Activated CD8-positive, alpha-beta memory T cell treated with anti-CD3 and anti-CD28 coated beads, Interleukin-2, amount 10 ng/mL, durations not matched to agents 7 days and 5 days (primary cell): ENCODE data around the gene COA5. TPM values are rescaled to one million over a fixed set of nuclear protein-coding genes. Genes with fewer than 3 reads are reported as not detected.

Experiments used
- ATAC-seq: fragments of 150-1000 bp; cut with Tn5 transposase; one replicate; pipeline ENCODE4 v1.10.0; 2021; ENCODE audit warnings: moderate library complexity
- CTCF ChIA-PET: fragments of 350-600 bp; sonication (Branson Sonifier 250); formaldehyde crosslinking; loops from one replicate; lab custom pipeline; 2021; ENCODE audit warnings: antibody characterized with exemption; lab: Charles Lee
- DNase-seq: peaks from one replicate; pipeline ENCODE4 v3.0.0-alpha.2; 2020
- H3K27ac Mint-ChIP-seq: one replicate; pipeline ENCODE4 v1.8.0; 2021; ENCODE audit warnings: mild to moderate bottlenecking, mixed read lengths
- H3K27me3 Mint-ChIP-seq: one replicate; pipeline ENCODE4 v1.8.0; 2021; ENCODE audit warnings: mixed read lengths
- H3K36me3 Mint-ChIP-seq: one replicate; pipeline ENCODE4 v1.8.0; 2021; ENCODE audit warnings: mild to moderate bottlenecking, mixed read lengths
- H3K4me1 Mint-ChIP-seq: one replicate; pipeline ENCODE4 v1.8.0; 2021; ENCODE audit warnings: mixed read lengths
- H3K4me3 Mint-ChIP-seq: one replicate; pipeline ENCODE4 v1.8.0; 2021; ENCODE audit warnings: mild to moderate bottlenecking, moderate library complexity, mixed read lengths
- H3K9me3 Mint-ChIP-seq: one replicate; pipeline ENCODE4 v1.8.0; 2022; ENCODE audit warnings: low read depth, mixed read lengths
- total RNA-seq, 2 experiments: library from RNA; stranded (reverse); gene quantifications; one replicate each; pipeline ENCODE4 v1.2.3, GENCODE V29; 2021

The COA5 gene
- total RNA-seq, 2 experiments from 2014 or later: 22.2 to 26.0 TPM

DNA sequence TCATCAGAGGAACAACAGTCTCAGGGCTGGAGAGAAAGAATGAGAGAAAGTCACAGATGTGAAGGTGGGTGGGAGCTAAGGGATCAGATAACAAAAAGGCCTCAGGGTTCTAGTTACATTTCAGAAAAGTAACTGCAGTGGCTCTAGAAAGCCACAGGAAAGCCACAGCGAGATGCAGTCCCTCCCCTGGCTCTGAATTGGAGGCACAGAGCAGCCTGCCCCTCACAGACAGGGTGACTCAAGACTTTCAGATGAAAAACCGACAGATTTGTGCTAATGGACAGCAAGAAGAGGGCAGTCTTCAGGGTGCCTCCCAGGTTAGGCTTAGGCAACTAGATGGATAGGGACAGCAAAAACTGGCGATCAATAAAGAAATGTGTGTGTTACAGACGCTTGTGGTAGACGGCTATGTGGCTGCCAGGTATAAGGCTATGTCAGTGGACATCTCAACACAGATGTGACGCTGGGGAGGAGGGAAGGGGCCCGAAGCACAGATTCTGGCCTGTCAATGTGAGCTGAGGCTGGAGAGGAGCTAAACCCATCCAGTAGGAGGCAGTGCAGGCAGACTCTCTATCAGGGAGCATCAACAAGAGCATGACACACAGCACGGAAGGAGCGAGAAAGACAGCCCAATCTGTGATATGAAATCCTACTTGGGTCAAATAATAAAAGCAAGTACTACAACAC, 26.2 kb upstream of the COA5 start:
- CTCF ChIA-PET: interaction anchor here (0.7 to 2.1 kb wide), 17 partner anchors 10 to 222 kb away, joined by 3 to 16 read pairs (median 4); partner anchors contain the start of genes COA5 and UNC50
- ATAC-seq (peak; percentile 79), DNase-seq (peak; percentile 89)
- Mint-ChIP-seq H3K4me1 (peaks cover 40% of the 10 kb centered on the region), H3K27me3 (no peaks in the 10 kb centered on the region), H3K27ac (peak overlapping the region; percentile 95), H3K9me3 (no peaks in the 10 kb centered on the region), H3K36me3 (peaks cover 52% of the 10 kb centered on the region), H3K4me3 (peak overlapping the region; percentile 58)

DNA sequence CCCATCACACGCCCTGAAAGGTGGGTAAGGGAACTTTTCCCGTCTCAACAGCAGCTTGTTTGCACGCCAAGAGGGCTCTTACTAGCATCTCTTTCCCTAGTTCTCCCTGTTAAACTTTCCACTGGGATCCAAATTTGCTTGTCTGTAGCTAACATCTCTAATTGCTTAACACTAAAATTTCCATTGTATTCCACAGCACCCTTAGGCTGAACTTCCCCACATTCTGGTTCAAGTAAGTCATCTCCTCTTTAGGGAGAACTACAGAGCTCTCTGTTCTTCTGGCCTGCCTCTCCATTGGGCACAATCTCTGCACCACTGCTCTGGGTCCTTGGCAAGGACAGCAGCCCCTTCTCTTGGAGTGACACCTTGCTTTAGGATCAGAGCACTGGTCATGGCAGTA, 24.0 kb upstream of the COA5 start:
- CTCF ChIA-PET: interaction anchor here (1.2 kb wide), 1 partner anchor 11 kb away, joined by 4 read pairs; no protein-coding TSS in a partner anchor
- Mint-ChIP-seq H3K9me3 (no peaks in the 10 kb centered on the region), H3K27ac (peak overlapping the region; percentile 37), H3K36me3 (peaks cover 55% of the 10 kb centered on the region), H3K27me3 (no peaks in the 10 kb centered on the region), H3K4me3 (no peak overlapping the region), H3K4me1 (peaks cover 28% of the 10 kb centered on the region)
- DNase-seq (no peak), ATAC-seq (no peak)

DNA sequence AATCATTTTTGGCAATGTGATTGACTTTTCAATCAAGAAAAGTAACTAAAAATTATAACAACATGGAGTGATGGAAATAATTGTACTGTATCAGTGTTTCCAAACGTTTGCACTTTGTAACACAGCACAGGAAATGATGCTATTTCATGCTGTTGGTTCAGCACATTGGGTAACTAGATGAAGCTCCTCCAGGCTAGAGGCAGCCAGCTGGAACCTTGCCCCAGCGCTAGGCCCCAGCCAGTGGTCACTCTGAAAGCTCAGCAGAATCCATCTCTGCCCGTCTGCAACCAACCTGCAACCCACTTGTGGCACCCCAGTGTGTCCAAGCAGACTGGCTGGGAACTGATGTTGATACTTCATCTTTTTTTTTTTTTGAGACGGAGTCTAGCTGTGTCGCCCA, 15.3 kb upstream of the COA5 start:
- Mint-ChIP-seq H3K4me3 (no peak overlapping the region), H3K4me1 (peaks cover 39% of the 10 kb centered on the region), H3K36me3 (peaks cover 47% of the 10 kb centered on the region), H3K27me3 (no peaks in the 10 kb centered on the region), H3K9me3 (no peaks in the 10 kb centered on the region), H3K27ac (peak overlapping the region; percentile 15)
- CTCF ChIA-PET: interaction anchor here (3.6 kb wide), 1 partner anchor 11 kb away, joined by 15 read pairs; no protein-coding TSS in a partner anchor
- ATAC-seq (peak; percentile 36), DNase-seq (no peak)

DNA sequence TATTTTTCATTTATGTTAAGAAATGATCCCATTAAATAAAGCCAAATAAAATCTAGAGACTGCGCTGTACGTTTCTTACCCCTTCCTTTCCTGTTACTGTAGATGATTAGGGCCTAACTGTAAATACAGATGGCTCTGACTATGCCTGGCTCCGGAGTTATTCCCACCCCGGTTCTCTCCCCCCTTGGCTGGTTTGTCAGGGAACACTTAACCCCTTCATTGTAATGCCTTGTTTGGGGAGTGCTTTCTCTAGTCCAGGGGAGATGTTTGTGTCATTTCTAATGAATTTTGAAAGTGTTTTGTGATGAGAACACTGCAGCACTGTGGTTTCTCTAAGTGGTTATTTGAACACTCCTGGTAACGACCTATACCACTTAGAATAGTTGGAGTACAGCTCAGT, 8.8 kb upstream of the COA5 start:
- Mint-ChIP-seq H3K27me3 (no peaks in the 10 kb centered on the region), H3K4me1 (peaks cover 47% of the 10 kb centered on the region), H3K27ac (peak overlapping the region; percentile 67), H3K4me3 (no peak overlapping the region), H3K36me3 (peaks cover 61% of the 10 kb centered on the region), H3K9me3 (no peaks in the 10 kb centered on the region)
- ATAC-seq: no peak
- CTCF ChIA-PET: interaction anchor here (0.8 to 1.7 kb wide), 4 partner anchors 16 to 32 kb away, joined by 3 to 5 read pairs (median 3); no protein-coding TSS in a partner anchor
- no peak for DNase-seq

DNA sequence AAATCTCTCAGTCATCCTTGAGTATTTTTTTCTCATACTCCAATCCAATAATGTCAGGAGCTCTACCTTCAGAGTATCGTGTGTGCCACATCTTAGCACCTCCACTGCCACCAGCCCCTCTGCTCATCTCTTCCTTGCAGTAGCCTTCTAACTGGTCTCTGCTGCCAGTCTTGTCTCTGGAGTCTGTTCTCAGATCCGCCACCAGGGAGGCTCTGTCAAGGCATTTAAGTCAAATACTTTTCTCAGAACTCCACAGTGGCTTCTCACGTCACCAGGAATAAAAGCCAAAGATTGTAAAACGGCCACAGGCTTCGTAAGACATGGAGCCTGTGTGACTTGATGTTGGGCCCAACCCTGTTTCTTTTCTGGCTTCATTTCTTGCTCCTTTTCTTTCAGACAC, 7.2 kb upstream of the COA5 start:
- Mint-ChIP-seq H3K9me3 (no peaks in the 10 kb centered on the region), H3K36me3 (peaks cover 64% of the 10 kb centered on the region), H3K27me3 (no peaks in the 10 kb centered on the region), H3K27ac (no peak overlapping the region), H3K4me3 (no peak overlapping the region), H3K4me1 (peaks cover 47% of the 10 kb centered on the region)
- DNase-seq (no peak), ATAC-seq (no peak)
- CTCF ChIA-PET: no interaction called here

DNA sequence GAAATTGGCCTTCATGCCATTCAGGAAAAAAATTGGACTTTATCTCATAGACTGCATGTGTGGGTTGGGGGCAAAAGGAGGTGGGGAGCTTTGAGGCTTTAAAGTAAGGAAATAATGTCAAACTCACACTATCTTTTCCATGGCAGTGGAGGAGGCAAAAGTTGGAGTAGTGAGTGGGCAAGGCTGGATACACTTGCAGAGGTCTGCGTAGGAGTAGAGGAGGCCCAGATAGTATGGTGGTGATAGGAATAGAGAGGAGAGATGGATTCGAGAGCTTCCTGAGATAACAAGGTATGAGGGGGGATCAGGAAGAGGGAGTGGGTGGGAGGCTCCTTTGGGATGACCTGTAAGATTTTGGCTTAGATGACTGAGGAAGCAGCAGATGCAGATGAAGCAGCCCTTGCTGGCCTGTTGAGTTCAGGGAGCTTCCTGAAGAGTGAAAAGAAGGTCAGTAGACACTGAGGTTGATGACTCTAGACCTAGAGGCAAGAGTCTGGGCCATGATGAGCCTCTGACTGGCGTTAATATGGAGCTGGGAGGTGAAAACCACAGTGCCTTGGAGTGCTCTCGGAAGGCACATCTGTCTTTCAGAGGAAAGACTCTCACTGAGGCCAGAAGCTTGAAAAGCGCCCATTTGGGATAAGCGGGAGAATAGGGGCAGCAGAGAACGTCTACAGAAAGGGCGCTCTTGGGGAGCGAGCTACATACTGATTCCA, 5.9 kb upstream of the COA5 start:
- H3K36me3 Mint-ChIP-seq: peaks cover 58% of the 10 kb centered on the region
- H3K4me1 Mint-ChIP-seq: peaks cover 49% of the 10 kb centered on the region

DNA sequence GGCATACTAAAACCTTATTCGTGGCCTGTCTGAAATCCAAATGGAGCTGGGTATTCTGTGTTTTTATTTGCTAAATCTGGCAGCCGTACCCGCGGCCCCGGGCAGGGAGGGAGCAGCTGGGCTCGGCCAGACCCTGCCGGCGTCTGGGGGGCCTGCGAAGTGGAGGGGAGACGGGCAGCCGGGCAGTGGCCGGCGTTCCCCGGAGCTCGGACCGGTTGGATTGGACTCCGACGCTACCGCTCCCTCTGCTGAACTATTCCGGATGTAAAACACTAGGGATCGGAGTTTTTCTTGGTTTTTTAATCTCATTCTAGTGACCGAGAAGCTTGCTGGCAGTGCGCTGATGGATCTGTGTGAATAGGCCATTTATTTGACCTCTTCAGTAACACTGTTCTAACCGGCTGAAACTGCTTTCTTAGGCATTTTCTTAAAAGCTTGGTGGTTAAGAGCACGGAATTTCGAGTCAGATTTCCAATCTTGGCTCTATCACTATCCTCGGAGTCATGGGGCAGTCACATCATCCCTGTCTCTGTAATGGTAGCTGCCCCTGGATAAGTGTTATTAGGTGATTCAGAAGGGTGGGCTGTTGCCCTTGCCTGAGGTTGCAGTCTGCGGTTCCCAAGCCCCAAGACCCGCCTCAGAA, 771 bp upstream of the COA5 start:
- H3K4me1 Mint-ChIP-seq: peaks cover 57% of the 10 kb centered on the region
- H3K36me3 Mint-ChIP-seq: peaks cover 28% of the 10 kb centered on the region
- no peaks in the 10 kb centered on the region for H3K9me3 Mint-ChIP-seq
- DNase-seq: no peak
- H3K27ac Mint-ChIP-seq: peak overlapping the region; percentile 91
- no peaks in the 10 kb centered on the region for H3K27me3 Mint-ChIP-seq
- ATAC-seq: peak; percentile 6
- CTCF ChIA-PET: interaction anchor here (0.7 to 2.5 kb wide), 10 partner anchors 10 to 215 kb away, joined by 3 to 11 read pairs (median 4); no protein-coding TSS in a partner anchor
- peak overlapping the region; percentile 83 for H3K4me3 Mint-ChIP-seq

More for the DNA sequence above, 5.9 kb upstream of the COA5 start:
- CTCF ChIA-PET: interaction anchor here (0.8 kb wide), 1 partner anchor 202 kb away, joined by 3 read pairs; no protein-coding TSS in a partner anchor
- Mint-ChIP-seq H3K27me3 (no peaks in the 10 kb centered on the region), H3K4me3 (no peak overlapping the region), H3K27ac (no peak overlapping the region), H3K9me3 (no peaks in the 10 kb centered on the region)
- DNase-seq: no peak
- no peak for ATAC-seq

DNA sequence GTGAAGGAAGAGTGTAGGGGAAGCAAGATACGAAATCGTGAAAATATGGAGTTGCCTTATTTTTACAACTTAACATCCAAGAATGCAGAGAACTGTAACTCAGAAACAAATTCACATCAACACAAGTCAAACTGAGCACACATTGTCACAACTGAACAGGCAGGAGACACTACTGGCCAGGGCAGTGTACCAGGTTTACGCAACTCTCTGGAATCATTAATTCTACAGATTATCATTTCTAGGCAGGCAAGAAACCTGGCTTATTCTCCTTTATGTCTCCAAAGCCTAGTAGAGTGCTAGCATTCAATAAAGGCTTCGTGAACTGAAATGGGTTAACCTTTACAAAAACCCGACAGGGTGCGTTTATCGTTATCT, 584 bp downstream of the COA5 start:
- H3K27me3 Mint-ChIP-seq: no peaks in the 10 kb centered on the region
- ATAC-seq (peak; percentile 4), DNase-seq (no peak)
- H3K27ac Mint-ChIP-seq: peak overlapping the region; percentile 91
- peaks cover 16% of the 10 kb centered on the region for H3K36me3 Mint-ChIP-seq
- H3K9me3 Mint-ChIP-seq: no peaks in the 10 kb centered on the region
- H3K4me1 Mint-ChIP-seq: peaks cover 59% of the 10 kb centered on the region
- CTCF ChIA-PET: interaction anchor here (1.2 to 2.5 kb wide), 5 partner anchors 9 to 222 kb away, joined by 4 to 9 read pairs (median 5); no protein-coding TSS in a partner anchor
- H3K4me3 Mint-ChIP-seq: peak overlapping the region; percentile 83

DNA sequence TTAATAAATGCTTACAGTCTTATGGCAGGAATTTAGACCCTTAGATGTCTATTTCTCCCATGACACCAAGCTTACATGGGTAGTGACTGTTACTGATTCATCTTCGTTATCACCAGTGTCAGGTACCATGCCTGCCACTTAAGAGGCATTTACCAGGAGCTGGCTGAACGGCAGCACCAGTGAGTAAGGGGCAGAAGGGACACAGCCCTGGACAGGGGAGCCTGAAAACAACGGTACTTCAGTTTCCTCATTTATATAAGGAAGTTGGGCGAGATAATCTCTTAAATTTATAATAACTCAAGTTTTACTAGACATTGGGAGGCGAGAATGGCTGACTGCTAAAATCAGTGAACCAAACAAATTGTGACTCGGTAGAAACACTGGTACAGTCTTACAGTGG, 1.2 kb downstream of the COA5 start:
- ATAC-seq (no peak), DNase-seq (no peak)
- peaks cover 15% of the 10 kb centered on the region for H3K36me3 Mint-ChIP-seq
- H3K4me3 Mint-ChIP-seq: peak overlapping the region; percentile 83
- H3K9me3 Mint-ChIP-seq: no peaks in the 10 kb centered on the region
- H3K27ac Mint-ChIP-seq: peak overlapping the region; percentile 91
- CTCF ChIA-PET: interaction anchor here (1.2 to 2.5 kb wide), 5 partner anchors 11 to 230 kb away, joined by 4 to 9 read pairs (median 5); no protein-coding TSS in a partner anchor
- peaks cover 59% of the 10 kb centered on the region for H3K4me1 Mint-ChIP-seq
- no peaks in the 10 kb centered on the region for H3K27me3 Mint-ChIP-seq

DNA sequence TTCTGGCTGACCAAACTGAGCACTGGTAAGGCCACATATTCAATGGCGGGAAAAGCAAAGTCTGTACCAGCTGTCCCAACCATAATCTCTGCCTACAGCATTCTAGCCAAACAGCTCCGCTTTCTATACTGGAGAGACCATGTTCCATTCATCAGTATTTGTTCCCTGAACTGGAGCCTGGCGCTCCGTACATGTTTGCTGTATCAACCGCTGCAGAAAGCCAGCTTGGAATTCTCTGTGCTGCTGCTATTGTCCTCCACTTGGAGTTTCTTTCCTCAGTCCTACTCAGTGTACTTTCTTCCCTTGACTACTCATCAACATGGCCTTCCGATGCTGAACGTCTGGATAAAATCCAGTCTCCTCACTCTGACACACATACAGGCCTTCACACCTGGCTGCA, 1.9 kb downstream of the COA5 start:
- H3K4me3 Mint-ChIP-seq: no peak overlapping the region
- peaks cover 10% of the 10 kb centered on the region for H3K36me3 Mint-ChIP-seq
- ATAC-seq: no peak

DNA sequence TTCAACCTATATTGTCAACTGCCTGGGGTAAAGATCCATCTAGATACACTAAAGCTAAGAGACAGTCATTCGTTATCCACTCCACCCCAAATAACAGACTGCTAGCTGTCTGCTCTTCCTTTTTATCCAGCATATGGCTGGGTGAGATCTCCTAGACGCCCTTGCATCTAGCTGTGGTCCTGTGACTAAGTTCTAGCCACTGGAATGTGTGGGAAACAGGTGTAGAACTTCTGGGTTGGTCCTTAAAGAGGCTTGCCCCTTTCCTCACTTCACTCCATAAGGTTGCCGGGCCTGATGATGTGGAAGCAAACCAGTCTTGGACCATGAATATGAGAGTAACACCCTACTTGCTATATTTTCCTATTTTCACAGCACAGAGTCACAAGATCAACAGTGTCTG, 3.2 kb downstream of the COA5 start:
- Mint-ChIP-seq H3K27ac (peak overlapping the region; percentile 7), H3K4me3 (no peak overlapping the region), H3K9me3 (no peaks in the 10 kb centered on the region), H3K36me3 (peaks cover 5% of the 10 kb centered on the region), H3K27me3 (no peaks in the 10 kb centered on the region), H3K4me1 (peaks cover 48% of the 10 kb centered on the region)
- ATAC-seq: no peak
- CTCF ChIA-PET: interaction anchor here (0.9 to 1.1 kb wide), 2 partner anchors 19 to 293 kb away, joined by 3 read pairs; no protein-coding TSS in a partner anchor
- DNase-seq: no peak

More for the DNA sequence above, 1.9 kb downstream of the COA5 start:
- no peaks in the 10 kb centered on the region for H3K27me3 Mint-ChIP-seq
- H3K27ac Mint-ChIP-seq: no peak overlapping the region
- H3K4me1 Mint-ChIP-seq: peaks cover 58% of the 10 kb centered on the region
- CTCF ChIA-PET: interaction anchor here (1.1 to 1.7 kb wide), 4 partner anchors 10 to 230 kb away, joined by 3 to 7 read pairs (median 4); no protein-coding TSS in a partner anchor
- H3K9me3 Mint-ChIP-seq: no peaks in the 10 kb centered on the region
- DNase-seq: no peak

DNA sequence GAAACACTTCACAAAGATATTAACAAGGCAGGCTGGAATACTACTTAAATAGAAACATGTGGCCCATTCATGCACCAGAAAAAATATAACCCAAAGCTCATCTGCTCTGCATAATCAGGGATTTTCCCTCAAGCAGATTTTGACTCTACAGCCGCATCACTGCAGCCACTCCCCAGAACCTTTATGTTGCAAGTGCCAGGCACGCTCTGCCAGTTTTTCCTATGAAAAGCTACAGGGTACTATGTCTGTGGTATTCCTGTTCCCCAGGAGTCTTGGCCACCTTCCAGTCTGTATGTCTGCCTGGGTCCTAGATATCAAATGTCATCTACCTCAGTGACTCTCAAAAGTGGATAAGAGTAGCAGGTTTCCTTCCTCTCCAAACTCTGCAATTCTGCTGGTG, 3.8 kb downstream of the COA5 start:
- CTCF ChIA-PET: interaction anchor here (0.9 kb wide), 1 partner anchor 293 kb away, joined by 3 read pairs; no protein-coding TSS in a partner anchor
- ATAC-seq (no peak), DNase-seq (no peak)
- H3K27me3 Mint-ChIP-seq: no peaks in the 10 kb centered on the region
- no peaks in the 10 kb centered on the region for H3K9me3 Mint-ChIP-seq
- H3K4me1 Mint-ChIP-seq: peaks cover 43% of the 10 kb centered on the region
- no peak overlapping the region for H3K4me3 Mint-ChIP-seq
- H3K27ac Mint-ChIP-seq: no peak overlapping the region
- peaks cover 10% of the 10 kb centered on the region for H3K36me3 Mint-ChIP-seq
